ENCODE measurements around the gene TMEM250.
"Not testable (repeated sequence)": the region's sequence is repeated elsewhere in the genome, so short reads cannot be mapped to it uniquely, and the experiment has no call there.

TMEM250 gene

GRCh38 chr9:136103651-136104487, 14.8 kb downstream of the TMEM250 start:
- TF ChIP-seq, protein P1, sequence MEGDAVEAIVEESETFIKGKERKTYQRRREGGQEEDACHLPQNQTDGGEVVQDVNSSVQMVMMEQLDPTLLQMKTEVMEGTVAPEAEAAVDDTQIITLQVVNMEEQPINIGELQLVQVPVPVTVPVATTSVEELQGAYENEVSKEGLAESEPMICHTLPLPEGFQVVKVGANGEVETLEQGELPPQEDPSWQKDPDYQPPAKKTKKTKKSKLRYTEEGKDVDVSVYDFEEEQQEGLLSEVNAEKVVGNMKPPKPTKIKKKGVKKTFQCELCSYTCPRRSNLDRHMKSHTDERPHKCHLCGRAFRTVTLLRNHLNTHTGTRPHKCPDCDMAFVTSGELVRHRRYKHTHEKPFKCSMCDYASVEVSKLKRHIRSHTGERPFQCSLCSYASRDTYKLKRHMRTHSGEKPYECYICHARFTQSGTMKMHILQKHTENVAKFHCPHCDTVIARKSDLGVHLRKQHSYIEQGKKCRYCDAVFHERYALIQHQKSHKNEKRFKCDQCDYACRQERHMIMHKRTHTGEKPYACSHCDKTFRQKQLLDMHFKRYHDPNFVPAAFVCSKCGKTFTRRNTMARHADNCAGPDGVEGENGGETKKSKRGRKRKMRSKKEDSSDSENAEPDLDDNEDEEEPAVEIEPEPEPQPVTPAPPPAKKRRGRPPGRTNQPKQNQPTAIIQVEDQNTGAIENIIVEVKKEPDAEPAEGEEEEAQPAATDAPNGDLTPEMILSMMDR (IDR thresholded peaks at IDR 0.05; ENCODE audit: insufficient read depth, low read length, poor library complexity, severe bottlenecking): no peak
- DNase-seq (ENCODE audit: extremely low read depth, insufficient read length): no peak
- no peaks in the 10 kb centered on the region for H3K36me3 ChIP-seq (ENCODE audit: control insufficient read depth, insufficient read depth, low read length)
- no peaks in the 10 kb centered on the region for H3K27me3 ChIP-seq (replicated peaks; ENCODE audit: control insufficient read depth, insufficient read depth, low read length)
- H3K4me3 ChIP-seq (replicated peaks; ENCODE audit: low read depth, low read length): no peak overlapping the region

GRCh38 chr9:136101615-136102074, 17.0 kb downstream of the TMEM250 start:
- not testable (repeated sequence) for H3K4me3 ChIP-seq (replicated peaks; ENCODE audit: low read depth, low read length); H3K27me3 ChIP-seq (replicated peaks; ENCODE audit: control insufficient read depth, insufficient read depth, low read length); H3K36me3 ChIP-seq (ENCODE audit: control insufficient read depth, insufficient read depth, low read length); DNase-seq (ENCODE audit: extremely low read depth, insufficient read length)

DNA sequence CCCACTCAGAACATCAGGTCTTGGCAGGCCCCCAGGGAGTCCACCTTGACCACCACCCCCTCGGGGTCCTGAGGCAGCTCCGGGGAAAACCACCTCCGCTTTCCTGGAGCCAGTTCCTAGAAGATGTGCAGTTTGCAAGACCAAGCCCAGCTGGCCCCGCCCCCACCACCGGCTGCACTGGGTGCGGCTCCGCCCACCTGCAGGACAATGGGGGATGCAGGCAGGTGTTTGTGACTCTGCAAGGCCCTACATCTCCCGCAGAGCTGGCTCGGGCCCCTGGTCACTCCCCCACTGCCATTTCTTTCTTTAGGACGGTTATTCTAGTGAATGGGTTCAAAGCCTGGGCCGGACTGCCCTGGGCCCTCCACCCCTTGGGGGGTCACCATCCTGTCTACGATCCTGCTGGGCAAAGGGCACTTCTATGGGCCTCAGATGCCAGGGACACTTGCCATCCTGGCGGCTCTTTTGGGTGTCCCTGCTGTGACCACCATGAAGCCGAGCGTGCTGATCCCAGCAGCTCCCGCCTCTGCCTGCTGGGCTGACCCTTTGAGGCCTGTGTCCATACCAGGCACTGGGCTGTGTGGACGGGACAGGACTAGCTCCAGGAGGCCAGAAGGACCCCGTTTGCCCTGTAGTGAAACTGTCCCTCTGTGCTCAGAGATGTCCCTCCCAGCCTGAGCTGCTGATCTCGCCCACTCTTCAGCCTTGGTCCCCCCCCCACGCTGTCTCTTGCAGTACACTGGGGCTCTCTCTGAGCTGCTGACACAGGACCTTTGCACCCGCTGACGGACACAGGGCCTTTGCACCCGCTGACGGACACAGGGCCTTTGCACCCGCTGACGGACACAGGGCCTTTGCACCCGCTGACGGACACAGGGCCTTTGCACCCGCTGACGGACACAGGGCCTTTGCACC, 17.7 kb downstream of the TMEM250 start:
- Histone ChIP-seq H3K27me3 (replicated peaks; ENCODE audit: control insufficient read depth, insufficient read depth, low read length) (no peaks in the 10 kb centered on the region), H3K36me3 (ENCODE audit: control insufficient read depth, insufficient read depth, low read length) (no peaks in the 10 kb centered on the region)
- no peak for DNase-seq (ENCODE audit: extremely low read depth, insufficient read length)

GRCh38 chr9:136099542-136099941, 19.1 kb downstream of the TMEM250 start:
- DNase-seq (ENCODE audit: extremely low read depth, insufficient read length): no peak
- TF ChIP-seq, protein P1 (IDR thresholded peaks at IDR 0.05; ENCODE audit: insufficient read depth, low read length, poor library complexity, severe bottlenecking): no peak
- Histone ChIP-seq H3K36me3 (ENCODE audit: control insufficient read depth, insufficient read depth, low read length) (no peaks in the 10 kb centered on the region), H3K27me3 (replicated peaks; ENCODE audit: control insufficient read depth, insufficient read depth, low read length) (no peaks in the 10 kb centered on the region), H3K4me3 (replicated peaks; ENCODE audit: low read depth, low read length) (no peak overlapping the region)

More for the DNA sequence above, 17.7 kb downstream of the TMEM250 start:
- TF ChIP-seq, protein P1 (IDR thresholded peaks at IDR 0.05; ENCODE audit: insufficient read depth, low read length, poor library complexity, severe bottlenecking): no peak
- H3K4me3 ChIP-seq (replicated peaks; ENCODE audit: low read depth, low read length): no peak overlapping the region

DNA sequence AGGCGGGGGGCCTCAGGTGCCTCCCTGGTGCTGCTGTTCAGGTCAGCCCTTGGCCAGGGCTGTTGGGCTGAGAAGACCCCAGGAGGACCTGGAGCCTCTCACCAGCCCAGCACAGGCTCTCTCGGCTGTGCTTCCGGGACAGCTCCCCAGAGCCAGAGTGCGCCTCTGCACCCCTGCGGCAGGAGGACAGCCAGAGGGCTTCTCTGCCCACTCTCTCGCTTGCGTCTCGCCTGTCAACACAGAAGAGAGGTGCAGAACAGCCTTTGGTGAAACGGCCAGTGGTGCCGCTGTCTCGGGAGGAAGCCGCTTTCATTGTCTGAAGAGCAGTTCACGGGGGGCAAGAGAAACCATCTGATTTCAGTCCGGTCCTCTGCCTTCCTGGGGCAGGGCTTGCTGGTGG, 19.8 kb downstream of the TMEM250 start:
- Histone ChIP-seq H3K27me3 (replicated peaks; ENCODE audit: control insufficient read depth, insufficient read depth, low read length) (no peaks in the 10 kb centered on the region), H3K36me3 (ENCODE audit: control insufficient read depth, insufficient read depth, low read length) (no peaks in the 10 kb centered on the region), H3K4me3 (replicated peaks; ENCODE audit: low read depth, low read length) (no peak overlapping the region)
- TF ChIP-seq, protein P1 (IDR thresholded peaks at IDR 0.05; ENCODE audit: insufficient read depth, low read length, poor library complexity, severe bottlenecking): no peak
- no peak for DNase-seq (ENCODE audit: extremely low read depth, insufficient read length)

DNA sequence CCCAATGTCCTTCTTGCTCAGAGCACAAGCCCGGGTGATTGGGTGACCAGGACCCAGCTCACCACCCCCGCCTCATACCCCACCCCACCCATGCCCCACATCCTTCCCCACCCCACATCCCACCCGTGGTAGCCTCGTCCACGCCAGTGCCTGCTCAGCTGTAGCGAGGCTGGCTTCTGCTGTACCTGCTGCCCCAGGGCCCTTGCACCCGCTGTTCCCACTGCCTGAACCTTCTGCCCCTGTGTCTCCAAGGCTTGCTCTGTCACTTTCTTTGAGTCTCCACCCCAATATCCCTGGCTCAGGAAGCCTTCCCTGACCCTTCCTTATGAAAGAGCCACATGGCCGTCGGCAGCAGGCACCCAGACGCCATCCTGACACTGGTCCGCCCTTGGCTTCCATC, 20.5 kb downstream of the TMEM250 start:
- TF ChIP-seq, protein P1 (IDR thresholded peaks at IDR 0.05; ENCODE audit: insufficient read depth, low read length, poor library complexity, severe bottlenecking): no peak
- no peaks in the 10 kb centered on the region for H3K27me3 ChIP-seq (replicated peaks; ENCODE audit: control insufficient read depth, insufficient read depth, low read length)
- DNase-seq (ENCODE audit: extremely low read depth, insufficient read length): no peak

More for the DNA sequence above, 20.5 kb downstream of the TMEM250 start:
- no peak overlapping the region for H3K4me3 ChIP-seq (replicated peaks; ENCODE audit: low read depth, low read length)
- H3K36me3 ChIP-seq (ENCODE audit: control insufficient read depth, insufficient read depth, low read length): no peaks in the 10 kb centered on the region
